CD14-positive monocyte (primary cell): Measurements from ENCODE around the gene POLR1F. TPM values are rescaled to one million over a fixed set of nuclear protein-coding genes. Genes with fewer than 3 reads are reported as not detected.

Experiments
- DNase-seq, 3 donors: peaks; one replicate each; pipeline ENCODE4 v3.0.0-alpha.2; 2011 to 2022
- H2AFZ ChIP-seq: 2 replicates; pipeline ENCODE4 v1.6.0; 2012; ENCODE audit warnings: mild to moderate bottlenecking, low read depth, low read length, inconsistent platforms; ENCODE audit not compliant: insufficient read depth, poor library complexity, severe bottlenecking
- H3K27ac ChIP-seq, 2 donors: 1 replicate in 1 of 2; 2 replicates in 1 of 2; pipeline ENCODE4 v1.5.1; 2012 to 2013; ENCODE audit warnings: low read length in 2 of 2, control low read depth in 1 of 2, inconsistent platforms in 1 of 2, low read depth in 1 of 2, mild to moderate bottlenecking in 1 of 2
- H3K27me3 ChIP-seq, 2 donors: one replicate each; pipeline versions ENCODE4 v1.6.0 to v1.6.1; 2011 to 2013; ENCODE audit warnings: low read length in 2 of 2; ENCODE audit not compliant: control insufficient read depth in 2 of 2, insufficient read depth in 2 of 2
- H3K36me3 ChIP-seq, 2 donors: replicated peaks in 1 of 2; 1 replicate in 1 of 2; 2 replicates in 1 of 2; pipeline versions ENCODE4 v1.5.1 to v1.6.1; 2012 to 2013; ENCODE audit warnings: low read length in 2 of 2, control low read depth in 1 of 2, inconsistent platforms in 1 of 2, mild to moderate bottlenecking in 1 of 2; ENCODE audit not compliant: insufficient read depth in 2 of 2, control insufficient read depth in 1 of 2
- H3K4me1 ChIP-seq, 2 donors: 1 replicate in 1 of 2; 2 replicates in 1 of 2; pipeline versions ENCODE4 v1.5.1 to v1.6.1; 2012 to 2013; ENCODE audit warnings: low read length in 2 of 2, control low read depth in 1 of 2, inconsistent platforms in 1 of 2, mild to moderate bottlenecking in 1 of 2, moderate library complexity in 1 of 2; ENCODE audit not compliant: insufficient read depth in 2 of 2, control insufficient read depth in 1 of 2
- H3K4me2 ChIP-seq: replicated peaks from 2 replicates; pipeline ENCODE3; 2012; ENCODE audit warnings: low read length, moderate library complexity, mild to moderate bottlenecking; ENCODE audit not compliant: poor library complexity, severe bottlenecking; ENCODE audit errors: extremely low read depth
- H3K4me3 ChIP-seq, 3 experiments: fragments of 200-600 bp in 1 of 3; sonication (generic) in 1 of 3; replicated peaks in 1 of 3; 1 replicate in 2 of 3; 2 replicates in 1 of 3; pipeline ENCODE4 v1.5.1; 2011 to 2013; ENCODE audit warnings: low read length in 3 of 3, mild to moderate bottlenecking in 3 of 3, control low read depth in 2 of 3, low read depth in 2 of 3, inconsistent platforms in 1 of 3, moderate library complexity in 1 of 3
- H3K79me2 ChIP-seq: 2 replicates; pipeline ENCODE4 v1.6.0; 2012; ENCODE audit warnings: mild to moderate bottlenecking, control low read depth, inconsistent platforms, low read length, moderate library complexity; ENCODE audit not compliant: insufficient read depth
- H3K9ac ChIP-seq: 2 replicates; pipeline ENCODE4 v1.6.0; 2017; ENCODE audit warnings: low read length, mild to moderate bottlenecking; ENCODE audit not compliant: insufficient read depth, poor library complexity, severe bottlenecking
- H3K9me3 ChIP-seq, 2 donors: replicated peaks in 1 of 2; 1 replicate in 1 of 2; 2 replicates in 1 of 2; pipeline versions ENCODE4 v1.5.1 to v1.6.1; 2012 to 2013; ENCODE audit warnings: low read length in 2 of 2, control low read depth in 1 of 2; ENCODE audit not compliant: control insufficient read depth in 1 of 2, insufficient read depth in 1 of 2
- H4K20me1 ChIP-seq: 2 replicates; pipeline ENCODE4 v1.6.0; 2012; ENCODE audit warnings: mild to moderate bottlenecking, low read length, control low read depth, moderate library complexity; ENCODE audit not compliant: insufficient read depth
- H3K27ac Mint-ChIP-seq, 7 donors: one replicate each; pipeline ENCODE4 v1.8.0; 2020; ENCODE audit warnings: mild to moderate bottlenecking in 7 of 7, mixed read lengths in 7 of 7, moderate library complexity in 6 of 7, inconsistent platforms in 2 of 7
- H3K27me3 Mint-ChIP-seq, 3 donors: one replicate each; pipeline ENCODE4 v1.8.0; 2021 to 2022; ENCODE audit warnings: low read depth in 3 of 3, mild to moderate bottlenecking in 3 of 3, mixed read lengths in 3 of 3, moderate library complexity in 3 of 3, inconsistent platforms in 1 of 3
- H3K36me3 Mint-ChIP-seq, 2 donors: one replicate each; pipeline ENCODE4 v1.8.0; 2020; ENCODE audit warnings: mixed read lengths in 2 of 2, inconsistent platforms in 1 of 2, mild to moderate bottlenecking in 1 of 2
- H3K4me1 Mint-ChIP-seq: one replicate; pipeline ENCODE4 v1.8.0; 2020; ENCODE audit warnings: mild to moderate bottlenecking, mixed read lengths
- H3K4me3 Mint-ChIP-seq, 2 donors: one replicate each; pipeline ENCODE4 v1.8.0; 2020; ENCODE audit warnings: mild to moderate bottlenecking in 2 of 2, mixed read lengths in 2 of 2, moderate library complexity in 1 of 2
- H3K9me3 Mint-ChIP-seq, 7 donors: one replicate each; pipeline ENCODE4 v1.8.0; 2020 to 2022; ENCODE audit warnings: mixed read lengths in 7 of 7, mild to moderate bottlenecking in 6 of 7, moderate library complexity in 6 of 7, inconsistent platforms in 2 of 7
- CTCF ChIP-seq: fragments of 200-600 bp; IDR thresholded peaks from one replicate; pipeline ENCODE4 v1.8.0; 2022; ENCODE audit warnings: antibody characterized with exemption, mild to moderate bottlenecking
- WGBS: methylation state at CpG from one replicate; pipeline ENCODE4 v1.1.5; 2013; ENCODE audit warnings: missing lambda C conversion rate; ENCODE audit not compliant: insufficient coverage; 5-methylcytosine and 5-hydroxymethylcytosine counted together
- intact Hi-C, 2 donors: fragments of 100-400 bp; cut with micrococcal nuclease; formaldehyde crosslinking; loops; one replicate each; pipeline versions ENCODE4 v1.15.0 to v1.15.1; 2023
- polyA plus RNA-seq, 3 donors: library from polyadenylated mRNA; depleted of rRNA in 1 of 3; unstranded in 2 of 3; stranded (reverse) in 1 of 3; fragments of 300-500 nt in 2 of 3; fragments of >200 nt in 1 of 3; fragmentation: Illumina TruSeq in 2 of 3; gene quantifications; 1 replicate in 2 of 3; 2 replicates in 1 of 3; pipeline ENCODE4 v1.2.3, GENCODE V29; 2012 to 2021

Gene POLR1F
- polyA plus RNA-seq, 3 donors = 11.7 to 17.9 (median 12.4) TPM

GRCh38 chr7:19715499-19715898 lies 6.7 kb upstream of the POLR1F start:
- intact Hi-C loops = loop anchor here in 1 of 2 donors (10.0 kb wide), 1 partner anchor 879 kb away; no protein-coding TSS in a partner anchor
- Histone ChIP-seq H3K4me1 (no peaks in the 10 kb centered on the region), H3K36me3 (no peaks in the 10 kb centered on the region), H3K9me3 (no peaks in the 10 kb centered on the region), H3K79me2 (no peaks in the 10 kb centered on the region), H2AFZ (no peak overlapping the region), H3K9ac (no peak overlapping the region), H3K27me3 (no peaks in the 10 kb centered on the region), H3K4me2 (no peak overlapping the region), H4K20me1 (no peaks in the 10 kb centered on the region), H3K27ac (no peak overlapping the region), H3K4me3 (no peak overlapping the region)
- no peaks in the 10 kb centered on the region for H3K9me3 Mint-ChIP-seq
- H3K36me3 Mint-ChIP-seq = no peaks in the 10 kb centered on the region
- no CpG with 5 or more reads among the region's 1 CpG for WGBS
- no peak for TF ChIP-seq CTCF
- H3K27me3 Mint-ChIP-seq = peaks cover 0 to 2% (median 1%) of the 10 kb centered on the region in 3 donors
- H3K4me3 Mint-ChIP-seq = no peak overlapping the region
- H3K27ac Mint-ChIP-seq = no peak overlapping the region
- no peak for DNase-seq
- no peaks in the 10 kb centered on the region for H3K4me1 Mint-ChIP-seq

GRCh38 chr7:19713676-19714075 lies 4.8 kb upstream of the POLR1F start:
- Mint-ChIP-seq H3K27ac (no peak overlapping the region), H3K9me3 (no peaks in the 10 kb centered on the region), H3K36me3 (no peaks in the 10 kb centered on the region), H3K4me3 (no peak overlapping the region), H3K4me1 (peaks cover 5% of the 10 kb centered on the region), H3K27me3 (peaks cover 2 to 4% (median 2%) of the 10 kb centered on the region in 3 donors)
- no CpG with 5 or more reads among the region's 1 CpG for WGBS
- H4K20me1 ChIP-seq = no peaks in the 10 kb centered on the region
- peaks cover 5 to 6% of the 10 kb centered on the region in 2 donors for H3K4me1 ChIP-seq
- intact Hi-C loops = loop anchor here in 1 of 2 donors (10.0 kb wide), 1 partner anchor 881 kb away; no protein-coding TSS in a partner anchor
- H3K79me2 ChIP-seq = peaks cover under 1% of the 10 kb centered on the region
- TF ChIP-seq CTCF = peak; percentile 76
- H2AFZ ChIP-seq = no peak overlapping the region
- no peak overlapping the region for H3K4me3 ChIP-seq
- no peaks in the 10 kb centered on the region for H3K36me3 ChIP-seq
- H3K27me3 ChIP-seq = no peaks in the 10 kb centered on the region
- H3K4me2 ChIP-seq = no peak overlapping the region
- peak; percentile 15 to 37 (median 27) for DNase-seq
- no peak overlapping the region for H3K27ac ChIP-seq
- no peak overlapping the region for H3K9ac ChIP-seq
- H3K9me3 ChIP-seq = no peaks in the 10 kb centered on the region
